ENCODE results near the gene HACL1.
"Not testable (repeated sequence)": the region's sequence is repeated elsewhere in the genome, so short reads cannot be mapped to it uniquely, and the experiment has no call there.

The HACL1 gene

DNA sequence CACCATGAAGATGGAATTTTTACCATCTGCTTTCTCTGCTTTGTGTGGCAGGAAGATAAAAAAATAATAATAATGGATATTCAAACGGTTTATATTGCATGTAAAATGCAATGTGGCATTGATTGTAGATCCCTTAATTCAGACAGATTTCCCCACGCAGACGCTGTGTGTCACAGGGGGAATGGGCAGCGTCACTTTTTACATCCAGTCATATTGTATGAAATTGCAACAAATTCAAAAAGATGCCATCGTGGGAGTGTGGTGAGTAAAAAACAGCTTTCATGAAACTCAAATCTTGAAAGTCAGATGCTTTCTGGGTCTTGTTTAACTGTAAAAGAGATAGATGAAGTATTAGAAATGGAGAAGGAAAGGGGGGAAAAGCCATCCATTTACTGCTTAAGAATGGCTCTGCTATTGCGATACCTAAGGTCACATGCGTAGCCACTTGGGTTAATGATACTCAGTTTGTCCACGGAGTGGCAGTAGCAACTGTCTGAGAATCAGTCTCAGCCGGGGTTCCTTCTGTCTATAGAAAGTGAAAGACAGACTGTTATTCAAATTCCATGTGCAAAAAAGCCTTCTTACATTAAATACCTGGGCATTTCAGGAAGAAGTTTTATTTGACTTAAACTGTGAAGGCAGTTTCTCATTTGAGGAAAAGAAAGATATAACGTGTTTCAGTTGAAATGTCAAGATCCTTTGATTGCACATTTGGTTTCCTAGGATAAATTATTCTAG is 28.7 kb upstream of the HACL1 start:
- peak; percentile 63 for DNase-seq (ENCODE audit: low read depth)

DNA sequence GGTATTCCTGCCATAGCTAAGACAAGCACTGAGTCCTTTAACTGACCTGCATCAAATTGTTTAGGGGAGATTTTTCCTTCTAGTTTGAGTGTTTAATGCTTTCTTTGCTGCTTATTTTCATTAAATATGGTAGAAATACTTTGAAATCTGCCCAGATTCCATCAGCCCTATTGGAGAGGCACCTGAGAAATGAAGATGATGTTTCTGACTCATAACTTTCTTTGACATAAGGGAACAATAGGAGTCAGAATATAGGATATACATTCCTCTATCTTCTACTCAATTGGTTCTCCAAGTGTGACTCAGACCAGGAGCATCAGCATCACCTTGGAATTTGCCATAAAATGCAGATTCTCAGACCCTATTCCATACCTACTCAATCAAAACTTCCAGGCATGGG is 27.6 kb upstream of the HACL1 start:
- DNase-seq (ENCODE audit: low read depth), result no peak

DNA sequence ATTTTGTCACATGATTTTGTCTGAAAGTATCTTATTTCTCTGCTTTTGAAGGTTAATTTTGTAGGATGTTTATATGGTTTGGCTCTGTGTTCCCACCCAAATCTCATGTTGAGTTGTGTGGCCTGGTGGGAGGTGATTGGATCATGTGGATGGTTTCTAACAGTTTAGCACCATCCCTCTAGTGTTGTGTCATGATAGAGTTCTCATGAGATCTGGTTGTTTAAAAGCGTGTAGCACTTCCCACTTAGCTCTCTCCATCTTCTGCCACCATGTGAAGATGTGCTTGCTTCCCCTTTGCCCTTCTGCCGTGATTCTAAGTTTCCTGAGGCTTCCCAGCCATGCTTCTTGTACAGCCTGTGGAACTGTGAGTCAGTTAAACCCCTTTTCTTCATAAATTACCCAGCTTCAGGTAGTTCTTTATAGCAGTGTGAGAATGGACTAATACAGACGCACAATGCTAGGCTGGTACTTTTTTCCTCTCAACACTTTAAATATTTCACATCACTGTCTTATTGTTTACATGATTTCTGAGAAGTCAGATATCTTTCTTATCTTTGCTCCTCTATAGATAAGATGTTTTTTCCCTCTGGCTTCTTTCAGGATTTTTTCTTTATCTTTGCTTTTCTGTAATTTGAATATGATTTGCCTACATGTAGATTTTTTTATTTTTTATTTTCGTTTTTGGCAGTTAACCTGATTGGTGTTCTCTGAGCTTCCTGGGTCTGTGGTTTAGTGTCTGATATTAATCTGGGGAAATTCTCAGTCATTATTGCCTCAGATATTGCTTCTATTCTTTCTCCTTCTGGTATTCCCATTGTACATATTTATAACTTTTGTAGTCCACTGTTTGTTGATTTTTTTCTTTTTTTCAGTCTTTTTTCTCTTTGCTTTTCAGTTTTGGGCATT is 22.4 kb upstream of the HACL1 start:
- no peak for DNase-seq (ENCODE audit: low read depth)

DNA sequence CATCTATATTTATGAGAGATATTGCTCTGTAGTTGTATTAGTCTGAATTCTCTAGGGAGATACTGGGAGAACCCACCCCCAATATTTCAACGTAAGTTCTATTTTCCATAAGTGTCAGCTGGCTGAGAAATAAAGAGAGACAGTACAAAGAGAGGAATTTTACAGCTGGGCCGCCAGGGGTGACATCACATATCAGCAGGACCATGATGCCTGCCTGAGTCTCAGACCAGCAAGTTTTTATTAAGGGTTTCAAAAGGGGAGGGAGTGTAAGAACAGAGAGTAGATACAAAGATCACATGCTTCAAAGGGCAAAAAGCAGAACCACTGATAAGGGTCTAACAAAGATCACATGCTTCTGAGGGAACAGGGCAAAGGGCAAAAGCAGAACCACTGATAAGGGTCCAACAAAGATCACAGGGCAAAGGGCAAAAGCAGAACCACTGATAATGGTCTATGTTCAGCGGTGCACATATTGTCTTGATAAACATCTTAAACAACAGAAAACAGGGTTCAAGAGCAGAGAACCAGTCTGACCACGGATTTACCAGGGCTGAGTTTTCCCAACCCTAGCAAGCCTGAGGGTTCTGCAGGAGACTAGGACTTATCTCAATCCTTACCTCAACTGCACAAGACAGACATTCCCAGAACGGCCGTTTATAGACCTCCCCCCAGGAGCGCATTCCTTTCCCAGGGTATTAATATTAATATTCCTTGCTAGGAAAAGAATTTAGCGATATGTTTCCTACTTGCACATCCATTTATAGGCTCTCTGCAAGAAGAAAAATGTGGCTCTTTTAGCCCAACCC is 18.5 kb upstream of the HACL1 start:
- DNase-seq (ENCODE audit: low read depth), result not testable (repeated sequence)

DNA sequence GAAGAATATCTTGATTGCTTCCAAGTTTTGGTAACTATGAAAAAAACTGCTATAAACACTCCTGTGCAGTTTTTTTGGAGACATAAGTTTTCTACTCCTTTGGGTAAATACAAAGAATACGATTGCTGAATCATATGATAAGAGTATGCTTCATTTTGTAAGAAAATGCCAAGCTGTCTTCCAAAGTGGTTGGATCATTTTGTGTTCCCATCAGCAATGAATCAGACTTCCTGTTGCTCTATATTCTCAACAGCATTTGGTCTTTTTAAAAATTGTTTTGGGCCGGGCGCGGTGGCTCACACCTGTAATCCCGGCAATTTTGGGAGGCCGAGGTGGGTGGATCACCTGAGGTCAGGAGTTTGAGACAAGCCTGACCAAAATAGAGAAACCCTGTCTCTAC is 14.7 kb upstream of the HACL1 start:
- peak; percentile 20 for DNase-seq (ENCODE audit: low read depth)

DNA sequence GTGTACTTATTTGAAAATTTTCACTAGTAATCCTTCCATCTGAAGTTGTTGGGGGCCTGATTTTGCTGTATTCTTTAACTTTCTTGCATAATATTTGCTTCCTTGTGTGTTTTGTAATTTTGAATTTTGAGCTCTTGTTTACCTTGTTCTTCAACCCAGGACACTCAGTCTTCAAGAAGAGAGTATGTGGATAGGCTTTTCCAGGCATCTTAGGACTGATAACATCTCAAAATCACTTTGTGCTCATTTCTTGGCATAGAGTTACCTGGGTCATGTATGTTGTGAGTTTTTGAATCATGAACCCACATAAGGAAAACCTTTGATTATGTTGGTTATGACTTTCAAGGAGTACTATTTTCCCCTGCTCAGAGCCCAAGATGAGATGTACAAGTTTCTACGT is 13.6 kb upstream of the HACL1 start:
- DNase-seq (ENCODE audit: low read depth), result no peak

DNA sequence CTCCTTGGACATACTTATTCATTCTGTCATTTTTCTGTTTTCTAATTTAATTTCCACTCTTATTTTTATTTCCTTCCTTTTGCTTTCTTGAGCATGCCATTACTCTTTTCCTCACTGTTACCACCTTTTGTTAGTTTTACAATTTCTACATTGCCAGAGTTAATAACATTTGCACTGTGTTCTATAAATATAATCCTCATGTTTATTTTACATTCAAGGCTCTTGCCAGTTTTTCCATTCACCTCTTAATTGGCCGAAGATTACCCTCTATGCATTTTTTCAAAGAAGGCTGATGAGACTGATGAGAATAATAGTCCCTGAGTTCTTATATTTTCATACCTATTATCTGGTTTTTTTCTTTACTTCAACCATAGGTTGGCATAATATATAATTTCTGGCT is 10.6 kb upstream of the HACL1 start:
- no peak for DNase-seq (ENCODE audit: low read depth)

DNA sequence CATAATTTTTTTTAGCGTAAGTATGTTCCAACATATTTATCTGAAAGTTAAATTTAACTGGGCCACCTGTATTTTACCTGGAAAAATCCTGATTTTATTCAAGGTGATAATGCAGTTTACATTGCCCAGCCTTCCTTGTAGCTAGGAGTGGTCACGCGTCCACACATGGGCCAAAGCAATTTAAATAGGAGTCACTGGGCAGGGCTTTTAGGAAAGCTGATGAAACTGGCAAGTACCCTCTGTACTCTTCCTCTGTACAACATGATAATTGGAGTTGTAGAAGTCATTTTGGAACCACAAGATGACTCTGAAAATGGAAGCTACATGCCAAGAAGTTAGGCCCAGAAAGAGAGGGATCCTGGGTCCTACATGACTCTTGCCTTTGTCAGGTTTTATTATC is 9.6 kb upstream of the HACL1 start:
- DNase-seq (ENCODE audit: low read depth), result no peak

DNA sequence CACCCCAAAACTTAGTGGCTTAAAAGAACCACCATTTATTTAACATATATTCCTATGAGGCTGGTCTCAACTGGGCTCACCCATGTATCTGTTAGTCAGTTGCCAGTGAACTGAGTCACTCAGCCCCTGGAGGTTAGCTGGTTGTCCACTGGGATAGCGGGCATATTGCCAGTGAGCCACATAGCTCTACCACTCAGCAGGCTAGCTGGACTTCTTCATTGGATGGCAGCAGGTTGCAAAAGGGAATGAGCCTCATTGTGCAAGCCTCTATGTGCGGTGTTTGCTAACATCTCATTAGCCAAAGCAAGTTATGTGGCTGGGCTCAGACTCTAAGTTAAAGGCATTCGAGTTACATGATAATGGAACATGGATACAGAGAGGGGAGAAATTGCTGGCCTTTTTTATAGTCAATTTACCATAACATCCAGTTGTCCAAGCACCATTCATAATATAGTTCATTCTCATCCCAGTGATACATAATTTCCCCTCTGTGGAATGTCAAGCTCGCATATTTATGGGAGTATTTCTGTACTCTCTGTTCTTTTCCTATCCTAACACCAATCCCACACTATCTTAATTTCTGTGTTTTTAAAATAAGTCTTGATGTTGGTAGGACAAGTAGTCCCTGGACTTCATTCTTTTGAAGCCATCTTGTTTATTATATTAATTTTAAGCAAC is 8.9 kb upstream of the HACL1 start:
- DNase-seq (ENCODE audit: low read depth), result peak; percentile 72

DNA sequence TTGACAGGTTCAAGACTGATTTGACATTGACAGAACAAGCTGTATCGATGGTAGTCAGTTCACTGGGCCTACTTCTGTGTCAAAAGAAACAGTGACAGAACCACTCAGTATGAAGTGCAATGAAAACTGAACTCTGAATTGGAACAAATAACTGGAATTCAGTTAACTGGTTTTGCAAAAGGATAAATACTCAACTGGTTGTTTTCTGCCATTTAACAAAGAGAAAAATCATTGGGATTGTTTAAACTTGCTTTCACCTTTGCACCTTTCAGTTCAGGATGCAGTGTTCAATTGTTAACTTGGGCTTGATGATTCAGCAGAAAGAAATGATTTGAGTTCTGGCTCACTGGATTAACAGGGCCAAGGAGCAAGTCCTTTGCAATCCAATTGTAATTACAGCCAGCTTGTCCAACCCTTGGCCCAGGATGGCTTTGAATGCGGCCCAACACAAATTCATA is 5.1 kb upstream of the HACL1 start:
- DNase-seq (ENCODE audit: low read depth), result no peak

DNA sequence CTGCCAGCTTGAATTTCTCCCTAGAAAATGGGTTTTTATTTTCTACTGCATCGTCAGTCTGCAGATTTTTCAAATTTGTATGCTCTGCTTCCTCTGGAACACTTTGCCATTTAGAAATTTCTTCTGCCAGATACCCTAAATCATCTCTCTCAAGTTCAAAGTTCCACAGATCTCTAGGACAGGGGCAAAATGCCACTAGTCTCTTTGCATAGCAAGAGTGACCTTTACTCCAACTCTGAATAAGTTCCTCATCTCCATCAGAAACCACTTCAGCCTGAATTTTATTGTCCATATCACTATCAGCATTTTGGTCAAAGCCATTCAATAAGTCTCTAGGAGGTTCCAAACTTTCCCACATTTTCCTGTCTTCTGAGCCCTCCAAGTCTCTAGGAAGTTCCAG is 3.2 kb upstream of the HACL1 start:
- DNase-seq (ENCODE audit: low read depth), result not testable (repeated sequence)

DNA sequence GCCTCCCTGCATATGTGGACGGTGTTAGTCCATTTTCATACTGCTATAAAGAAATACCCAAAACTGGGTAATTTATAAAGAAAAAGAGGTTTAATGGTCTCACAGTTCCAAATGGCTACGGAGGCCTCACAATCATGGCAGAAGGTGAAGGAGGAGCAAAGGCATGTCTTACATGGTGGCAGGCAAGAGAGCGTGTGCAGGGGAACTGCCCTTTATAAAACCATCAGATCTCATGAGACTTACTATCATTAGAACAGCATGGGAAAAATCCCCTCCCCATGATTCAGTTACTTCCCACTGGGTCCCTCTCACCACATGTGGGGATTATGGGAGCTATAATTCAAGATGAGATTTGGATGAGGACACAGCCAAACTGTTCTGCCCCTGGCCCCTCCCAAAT is 1.4 kb upstream of the HACL1 start:
- DNase-seq (ENCODE audit: low read depth), result not testable (repeated sequence)

DNA sequence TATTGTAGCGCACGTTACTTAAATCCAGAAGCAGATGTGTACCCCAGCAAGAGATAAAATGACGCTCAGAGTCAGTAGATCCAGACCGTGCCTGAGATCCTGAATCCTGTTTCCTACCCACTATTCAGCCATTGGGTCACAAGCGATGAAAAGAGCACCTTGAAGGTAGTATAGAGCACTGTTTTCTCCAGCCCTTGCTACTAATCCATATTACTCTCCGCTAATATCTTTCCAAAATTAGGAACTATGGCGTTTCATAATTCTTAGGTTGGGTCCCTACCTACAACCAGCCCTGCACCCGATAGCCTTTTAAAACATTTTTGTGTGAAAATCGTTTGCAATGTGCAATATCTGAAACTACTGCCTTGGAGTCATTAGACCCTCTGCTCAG is 772 bp upstream of the HACL1 start:
- no peak for DNase-seq (ENCODE audit: low read depth)

DNA sequence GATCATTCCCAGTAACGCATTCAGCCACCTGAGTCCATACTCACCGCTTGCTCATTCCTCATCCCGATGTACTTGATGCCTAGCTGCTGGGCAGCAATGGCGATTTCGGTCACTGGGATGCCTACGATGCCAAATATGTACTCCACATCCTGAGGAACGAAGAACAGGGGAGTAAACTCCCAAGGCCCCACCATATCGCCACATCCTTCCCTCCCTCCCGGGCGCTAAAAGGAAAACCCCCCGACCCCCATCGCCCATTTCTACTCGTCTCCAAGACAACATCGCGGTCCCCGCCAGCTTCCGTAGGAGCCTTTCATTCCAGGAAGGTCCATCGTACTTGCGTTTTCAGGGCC is 347 bp downstream of the HACL1 start:
- DNase-seq (ENCODE audit: low read depth), result no peak

DNA sequence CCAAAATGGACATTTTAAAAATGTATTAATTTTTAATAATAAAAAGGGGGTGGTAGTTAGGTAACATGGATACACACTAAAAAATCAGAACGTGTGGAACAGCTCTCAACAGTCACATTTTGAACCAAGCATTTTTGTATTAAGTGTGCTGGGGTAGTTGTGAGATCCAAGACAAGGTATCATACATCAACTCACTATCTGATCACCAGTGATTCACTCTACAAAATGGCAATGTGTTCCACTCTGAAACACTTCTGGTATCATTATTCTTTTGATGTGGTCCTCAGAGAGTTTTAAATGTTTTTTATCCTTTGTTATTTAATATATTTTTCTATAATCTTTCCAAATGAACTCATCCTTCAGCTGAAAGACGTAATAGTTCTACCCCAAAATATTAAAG is 5.4 kb downstream of the HACL1 start:
- DNase-seq (ENCODE audit: low read depth), result no peak

DNA sequence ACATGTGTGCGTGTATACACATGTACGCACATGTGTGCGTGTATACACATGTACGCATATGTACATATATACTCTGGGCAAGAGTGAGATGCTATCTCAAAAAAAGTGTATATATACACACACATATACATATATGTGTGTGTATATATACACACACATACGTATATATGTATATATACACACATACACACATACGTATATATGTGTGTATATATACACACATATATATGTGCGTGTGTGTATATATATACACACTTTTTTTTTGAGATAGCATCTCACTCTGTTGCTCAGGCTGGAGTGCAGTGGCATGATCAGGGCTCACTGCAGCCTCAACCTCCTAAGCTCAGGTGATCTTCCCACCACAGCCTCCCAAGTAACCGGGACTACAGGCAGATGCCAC is 8.4 kb downstream of the HACL1 start:
- no peak for DNase-seq (ENCODE audit: low read depth)

DNA sequence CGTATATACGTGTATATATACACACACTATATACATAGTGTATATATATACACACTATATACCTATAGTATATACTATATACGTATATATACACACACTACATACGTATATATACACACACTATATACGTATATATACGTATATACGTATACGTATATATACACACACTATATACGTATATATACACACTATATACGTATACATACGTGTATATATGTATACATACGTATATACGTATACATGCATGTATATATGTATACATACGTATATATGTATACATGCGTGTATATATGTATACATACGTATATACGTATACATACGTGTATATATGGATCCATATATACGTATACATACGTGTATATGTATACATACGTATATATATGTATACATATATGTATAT is 9.4 kb downstream of the HACL1 start:
- no peak for DNase-seq (ENCODE audit: low read depth)

DNA sequence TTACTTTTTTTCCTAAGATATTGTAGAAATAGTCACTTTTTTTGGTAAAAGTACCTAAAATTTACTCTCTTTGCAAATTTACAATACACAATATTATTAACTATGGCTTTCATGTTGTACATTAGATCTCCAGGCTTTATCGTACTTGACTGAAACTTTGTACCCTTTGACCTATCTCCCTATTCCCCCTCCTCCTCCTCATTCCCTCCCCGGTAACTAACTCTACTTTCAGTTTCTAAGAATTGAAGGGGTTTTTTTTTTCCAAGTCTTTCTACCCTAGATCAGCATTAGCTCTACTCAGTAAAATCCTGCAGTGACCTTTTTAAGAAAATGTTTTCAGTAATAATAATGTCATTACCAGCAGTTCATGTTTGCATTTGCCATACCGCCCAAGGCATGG is 10.1 kb downstream of the HACL1 start:
- no peak for DNase-seq (ENCODE audit: low read depth)

DNA sequence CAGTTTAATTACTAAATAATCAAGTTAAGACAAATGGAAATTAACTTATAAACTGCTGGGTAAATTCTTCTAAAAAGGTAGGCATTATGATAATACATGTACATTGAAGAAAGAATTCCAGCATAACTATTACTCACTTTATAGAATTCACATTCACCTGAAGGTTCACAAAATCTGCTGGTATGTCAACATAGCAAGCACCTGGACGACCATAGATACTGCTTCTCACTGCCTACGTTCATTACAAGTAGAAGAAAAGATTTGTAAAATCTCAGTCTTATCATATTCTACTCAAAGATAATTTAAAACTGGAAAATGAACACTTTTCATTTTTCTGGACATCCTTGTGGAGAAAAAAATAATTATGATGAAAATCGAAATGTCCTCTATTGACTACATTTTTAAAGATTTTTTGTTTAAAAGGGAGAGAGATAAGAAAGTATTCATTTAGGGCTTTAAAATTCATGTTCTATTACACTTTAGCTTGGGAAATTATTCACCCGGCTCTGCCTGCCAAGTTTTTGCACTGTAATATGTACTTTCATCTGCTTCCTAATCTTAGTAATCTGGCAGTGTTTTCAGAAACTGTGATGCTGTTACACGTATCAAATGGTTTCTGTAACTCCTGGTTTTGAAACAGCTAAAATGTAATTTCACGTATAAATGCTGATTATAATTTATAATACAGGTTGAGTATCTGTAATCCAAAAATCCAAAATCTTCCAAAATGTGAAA is 16.1 kb downstream of the HACL1 start:
- DNase-seq (ENCODE audit: low read depth), result no peak

DNA sequence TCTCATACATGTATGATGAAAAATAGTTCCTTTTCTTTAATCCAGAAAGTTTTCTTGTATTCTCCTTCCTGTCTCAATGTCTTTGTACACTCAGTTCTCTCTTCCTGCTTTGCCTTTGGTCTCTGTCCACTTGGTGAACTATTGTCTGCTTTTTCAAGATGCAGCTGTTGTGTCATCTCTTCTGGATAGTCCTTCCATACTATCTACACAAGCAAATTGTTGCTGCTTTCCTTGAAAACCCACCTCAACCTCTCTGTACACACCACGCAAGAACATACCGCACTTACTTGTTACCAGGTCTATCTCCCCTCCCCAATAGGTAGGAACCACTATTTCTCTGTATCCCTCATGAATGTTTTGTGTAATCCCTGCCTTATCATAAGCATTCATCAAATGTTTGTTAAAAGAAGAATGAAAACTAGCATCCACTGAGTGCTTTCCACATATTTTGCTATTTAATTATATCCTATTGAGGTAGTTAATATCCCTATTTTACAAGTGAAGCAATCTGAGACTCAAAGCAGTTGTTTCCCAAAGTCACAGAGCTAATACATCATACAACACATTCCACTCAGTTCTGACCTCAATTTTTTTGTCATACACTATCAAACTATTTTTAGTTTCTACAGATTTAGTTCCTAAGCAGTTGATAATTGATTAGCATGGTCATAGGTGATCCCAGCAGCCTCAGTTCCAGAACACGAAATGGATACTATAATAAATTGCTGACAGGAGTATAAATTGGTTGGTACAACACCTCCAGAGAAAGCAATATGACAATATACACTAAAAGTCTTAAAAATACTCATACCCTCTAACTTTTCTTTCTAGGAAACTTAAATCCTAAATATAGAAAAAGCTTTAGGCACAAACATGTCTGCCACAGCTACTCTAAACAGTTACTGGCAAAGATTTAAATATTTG is 19.6 kb downstream of the HACL1 start:
- no peak for DNase-seq (ENCODE audit: low read depth)
